HG02798 (cell line): ENCODE results near the gene FAM193B.
"Not testable (repeated sequence)": the region's sequence is repeated elsewhere in the genome, so short reads cannot be mapped to it uniquely, and the experiment has no call there.

Experiments
- ATAC-seq: cut with Tn5 transposase; IDR thresholded peaks from one replicate; pipeline ENCODE4 v1.9.1; 2021; ENCODE audit warnings: mild to moderate bottlenecking; ENCODE audit not compliant: unreplicated experiment, poor library complexity

The FAM193B gene

DNA sequence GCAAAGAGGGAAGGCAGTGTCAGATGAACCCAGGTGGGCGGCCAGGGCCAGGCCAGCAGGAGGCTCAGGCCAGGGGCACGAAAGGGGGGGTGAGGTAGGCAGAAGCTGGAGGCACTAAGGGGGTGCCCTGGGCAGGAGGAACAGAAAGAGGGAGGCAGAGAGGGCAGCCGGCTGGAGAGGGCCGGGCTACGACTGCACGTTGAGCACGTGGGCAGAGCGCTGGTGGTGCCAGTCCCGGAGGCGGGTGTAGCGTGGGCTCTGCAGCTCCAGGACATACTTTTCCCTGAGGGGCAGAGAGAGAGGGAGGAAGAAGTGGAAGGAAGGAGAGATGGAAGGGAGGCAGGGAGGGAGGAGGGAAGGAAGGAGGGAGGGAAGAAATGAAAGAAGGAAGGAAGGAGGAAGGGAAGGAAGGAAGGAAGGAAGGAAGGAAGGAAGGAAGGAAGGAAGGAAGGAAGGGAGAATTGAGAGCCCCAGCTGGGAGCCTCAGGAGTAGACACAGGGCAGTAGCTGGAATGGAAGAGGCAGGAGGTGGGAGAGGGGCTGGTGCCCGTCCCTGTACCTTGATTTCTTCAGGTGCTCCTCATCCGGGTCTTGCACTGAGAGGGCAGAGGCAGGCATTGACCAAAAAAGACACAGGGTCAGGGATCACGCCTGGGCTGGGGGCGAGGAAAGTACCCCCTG is 63.9 kb downstream of the FAM193B start:
- ATAC-seq, result no peak

DNA sequence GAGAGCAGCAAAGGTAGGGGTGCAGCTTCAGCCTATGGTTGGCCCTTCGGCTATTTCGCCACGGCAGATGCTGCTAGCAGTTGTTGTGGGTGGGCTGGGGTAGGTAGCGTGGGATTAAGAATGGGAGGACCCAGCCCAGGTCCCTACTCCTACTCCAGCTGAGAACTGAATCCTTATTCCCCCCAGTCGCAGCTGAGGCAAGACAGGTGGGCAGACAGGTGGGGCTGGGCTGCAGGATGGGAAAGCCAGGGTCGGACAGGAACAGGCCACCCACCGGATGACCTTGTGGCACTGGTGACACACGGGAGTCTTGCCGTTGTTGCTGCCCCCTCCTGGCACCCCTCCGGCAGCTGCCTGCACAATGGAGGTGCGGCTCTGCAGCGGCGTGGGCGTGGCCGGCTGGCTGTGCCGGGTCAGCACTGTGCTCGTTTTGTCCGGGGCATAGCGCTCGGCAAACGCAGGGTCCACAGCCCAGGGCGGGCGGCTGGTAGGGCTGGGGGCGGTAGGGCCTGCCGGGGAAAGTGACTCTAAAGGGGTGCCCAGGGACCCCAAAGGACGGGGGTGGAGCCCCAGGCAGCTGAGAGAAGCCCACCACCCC is 65.1 kb downstream of the FAM193B start:
- ATAC-seq, result no peak

DNA sequence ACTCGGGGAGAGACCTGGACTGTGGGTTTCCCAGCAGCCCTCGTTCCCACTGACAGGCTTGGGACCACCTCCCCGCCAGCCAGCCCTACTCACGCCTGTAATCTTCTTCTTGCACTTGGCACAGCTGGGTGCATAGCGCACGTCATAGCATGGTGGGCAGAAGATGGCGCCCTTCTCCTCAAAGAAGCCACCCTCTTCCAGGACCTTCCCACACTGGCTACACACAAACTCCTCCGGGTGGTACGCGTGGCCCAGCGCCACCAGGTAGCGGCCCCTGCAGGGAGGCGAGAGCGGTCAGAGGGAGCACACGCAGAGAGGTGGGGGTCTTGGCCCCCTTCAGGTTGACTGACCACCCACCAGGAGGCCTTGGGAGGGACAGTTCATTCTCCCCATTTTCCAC is 66.4 kb downstream of the FAM193B start:
- no peak for ATAC-seq

DNA sequence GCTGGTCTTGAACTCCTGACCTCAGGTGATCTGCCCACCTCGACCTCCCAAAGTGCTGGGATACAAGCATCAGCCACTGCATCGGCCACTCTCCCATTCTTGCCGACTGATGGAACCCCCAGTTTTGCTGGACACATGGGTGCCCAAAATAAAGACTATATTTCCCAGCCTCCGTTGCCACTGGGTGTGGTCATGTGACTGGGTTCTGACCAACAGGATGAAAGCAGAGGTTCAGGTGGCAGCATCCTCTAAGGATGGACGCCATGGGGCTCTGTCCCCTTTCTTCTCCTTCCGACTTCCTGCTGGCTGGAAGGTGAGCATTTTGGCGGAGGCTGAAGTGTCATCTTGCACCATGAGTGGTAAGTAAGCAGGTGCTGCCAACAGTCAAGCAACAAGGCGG is 67.2 kb downstream of the FAM193B start:
- no peak for ATAC-seq

DNA sequence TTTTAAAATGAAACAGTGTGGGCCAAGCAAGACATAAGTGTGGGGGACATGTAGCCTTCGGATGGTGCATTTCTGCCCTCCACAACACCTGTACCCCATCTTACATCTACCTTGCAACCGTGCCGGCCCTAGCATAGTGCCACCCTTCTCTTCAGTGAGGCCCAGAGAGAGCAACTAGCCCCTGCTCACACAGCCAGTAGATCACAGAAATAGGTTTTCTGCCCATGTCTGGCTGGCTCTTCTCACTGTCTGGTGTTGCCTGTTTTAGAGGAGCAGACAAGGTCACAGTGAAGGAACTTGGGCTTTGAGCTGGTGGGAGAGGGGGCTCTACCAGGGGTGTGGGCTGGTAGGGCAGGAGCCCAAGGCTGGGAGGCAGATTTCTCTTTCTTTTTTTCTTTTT is 68.1 kb downstream of the FAM193B start:
- ATAC-seq, result no peak

DNA sequence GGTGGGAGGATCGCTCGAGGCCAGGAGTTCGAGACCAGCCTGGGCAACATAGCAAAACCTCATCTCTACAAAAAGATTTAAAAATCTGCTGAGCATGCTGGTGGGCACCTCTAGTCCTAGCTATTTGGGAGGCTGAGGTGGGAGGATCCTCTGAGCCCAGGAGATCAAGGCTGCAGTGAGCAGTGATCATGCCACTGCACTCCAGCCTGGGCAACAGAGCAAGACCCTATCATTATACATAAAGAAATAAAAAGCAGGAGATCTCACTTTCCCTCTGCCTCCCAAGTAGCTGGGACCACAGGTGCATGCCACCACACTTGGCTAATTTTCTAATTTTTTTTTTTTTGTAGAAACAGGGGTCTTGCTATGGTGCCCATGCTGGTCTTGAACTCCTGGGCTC is 68.6 kb downstream of the FAM193B start:
- ATAC-seq, result not testable (repeated sequence)

DNA sequence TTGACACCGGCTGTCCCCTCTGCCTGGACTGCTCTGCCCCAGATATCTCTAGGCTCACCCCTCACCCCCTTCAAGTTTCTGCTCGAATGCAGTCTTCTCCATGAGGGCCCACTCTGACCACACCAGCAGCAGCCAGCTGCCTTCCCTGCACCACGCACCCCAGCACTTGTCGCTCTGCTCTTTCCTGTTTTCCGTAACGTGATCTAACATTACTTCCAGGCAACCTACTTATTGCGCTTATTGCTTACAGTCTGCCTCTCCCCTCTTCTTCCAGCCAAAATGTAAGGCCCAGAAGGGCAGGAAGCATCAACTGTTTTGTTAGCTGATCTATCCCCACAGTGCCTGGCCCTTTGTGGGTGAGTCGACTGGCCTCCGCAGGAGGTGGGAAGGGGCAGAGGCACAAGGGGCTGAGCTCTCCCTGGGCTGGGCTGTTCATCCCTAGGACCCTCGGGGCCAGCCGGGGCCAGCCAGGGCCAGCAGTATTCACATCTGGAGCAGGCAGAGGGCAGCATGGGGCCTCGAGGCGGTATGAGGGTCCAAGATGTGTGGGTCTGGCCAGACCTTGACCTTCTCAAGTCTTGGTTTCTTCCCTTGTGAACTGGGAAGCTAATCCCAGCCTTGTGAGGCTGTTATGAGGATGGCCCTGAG is 69.3 kb downstream of the FAM193B start:
- no peak for ATAC-seq

DNA sequence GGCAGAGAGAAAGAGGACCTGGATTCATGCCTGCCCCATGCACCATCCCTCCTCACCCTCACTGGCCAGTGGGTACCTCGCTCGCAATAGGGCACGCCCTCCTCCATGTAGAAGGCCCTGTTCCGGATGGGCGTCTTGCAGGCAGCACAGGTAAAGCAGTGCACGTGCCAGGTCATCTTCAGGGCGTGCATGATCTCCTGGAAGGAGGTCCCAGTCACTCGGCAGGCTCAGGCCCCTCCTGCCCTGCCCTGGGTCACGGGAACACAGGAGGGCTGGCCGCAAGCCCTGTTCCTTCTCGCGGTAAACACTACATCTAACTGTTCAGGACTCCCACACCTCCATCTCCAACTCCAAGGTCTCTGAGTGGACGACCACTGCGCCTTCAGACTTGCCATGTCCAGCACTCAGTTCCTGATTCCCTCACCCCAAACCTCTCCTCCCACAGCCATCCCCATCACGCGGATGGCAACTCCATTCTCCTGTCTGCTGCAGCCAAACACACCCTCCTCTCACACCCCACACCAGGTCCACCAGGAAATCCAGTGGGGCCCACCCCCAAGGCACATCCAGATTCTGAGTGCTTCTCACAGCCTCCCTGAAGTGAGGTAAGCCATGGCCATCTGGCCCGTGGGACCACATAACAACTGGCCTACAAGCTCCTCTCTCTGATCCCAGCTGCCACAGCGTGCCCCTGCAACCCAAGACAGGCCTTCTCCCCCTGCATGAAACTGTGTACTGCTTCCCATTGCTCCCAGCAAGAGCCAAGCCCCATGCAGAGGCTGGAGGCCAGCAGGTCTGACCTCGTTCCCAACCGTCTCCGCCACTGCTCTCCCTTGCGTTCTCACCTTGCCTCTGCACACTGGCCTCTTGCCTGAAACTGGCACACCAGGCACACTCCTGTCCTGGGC is 70.1 kb downstream of the FAM193B start:
- ATAC-seq, result no peak

DNA sequence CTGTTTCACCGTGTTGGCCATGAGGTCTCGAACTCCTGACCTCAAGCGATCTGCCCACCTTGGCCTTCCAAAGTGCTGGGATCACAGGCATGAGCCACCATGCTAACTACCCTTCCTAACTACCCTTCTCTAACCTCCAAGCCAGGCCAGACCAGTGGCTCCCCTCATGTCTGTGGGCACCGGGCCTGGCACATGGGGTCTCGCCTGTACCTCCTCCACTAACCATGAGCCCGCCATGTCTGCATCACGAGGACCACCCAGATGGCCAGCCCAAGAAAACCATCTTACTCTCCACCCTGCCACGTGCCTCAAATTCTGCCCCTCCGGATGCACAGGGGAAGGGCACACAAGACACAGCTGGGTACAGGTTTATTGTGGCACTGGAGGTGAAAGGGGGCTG is 71.3 kb downstream of the FAM193B start:
- no peak for ATAC-seq

DNA sequence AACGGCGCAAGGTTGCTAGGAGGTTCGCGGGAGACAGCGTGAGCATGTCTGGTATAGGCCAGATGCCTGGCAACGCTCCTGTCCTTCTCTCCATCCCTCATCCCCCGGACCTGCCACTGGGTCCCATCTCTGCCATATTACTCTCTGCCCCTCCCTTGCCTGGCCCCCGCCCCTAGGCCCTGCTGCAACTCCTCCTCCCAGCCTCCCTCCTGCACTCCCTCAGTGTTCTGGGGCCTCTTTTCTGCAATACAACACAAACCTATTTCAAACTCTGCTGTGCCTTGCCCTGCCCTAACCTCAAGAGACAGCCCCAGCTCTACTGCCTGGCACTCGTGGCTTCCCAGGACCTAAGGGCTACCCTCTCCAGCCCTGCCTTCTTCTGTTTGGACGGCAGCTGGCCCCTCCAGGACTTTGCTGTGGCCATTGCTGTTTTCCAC is 72.0 kb downstream of the FAM193B start:
- no peak for ATAC-seq

DNA sequence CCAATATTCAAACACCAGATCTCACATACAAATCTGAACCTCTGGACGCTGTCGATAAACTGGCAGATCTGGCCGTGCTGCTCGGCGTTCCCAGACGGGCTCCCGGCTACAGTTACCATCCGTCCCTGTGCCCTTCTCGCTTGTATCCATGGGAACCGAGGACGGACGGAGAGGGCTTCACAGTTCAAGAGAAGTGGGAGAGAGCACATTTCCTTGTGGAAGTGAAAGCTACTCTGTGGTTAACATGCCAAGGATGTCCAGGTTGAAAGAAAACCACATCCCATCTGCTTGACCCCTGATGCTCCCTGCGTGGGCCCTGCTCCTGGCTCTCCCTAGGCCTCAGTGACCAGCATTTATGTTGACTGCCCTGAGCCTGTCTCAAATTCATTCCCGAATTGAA is 74.6 kb downstream of the FAM193B start:
- ATAC-seq, result no peak

DNA sequence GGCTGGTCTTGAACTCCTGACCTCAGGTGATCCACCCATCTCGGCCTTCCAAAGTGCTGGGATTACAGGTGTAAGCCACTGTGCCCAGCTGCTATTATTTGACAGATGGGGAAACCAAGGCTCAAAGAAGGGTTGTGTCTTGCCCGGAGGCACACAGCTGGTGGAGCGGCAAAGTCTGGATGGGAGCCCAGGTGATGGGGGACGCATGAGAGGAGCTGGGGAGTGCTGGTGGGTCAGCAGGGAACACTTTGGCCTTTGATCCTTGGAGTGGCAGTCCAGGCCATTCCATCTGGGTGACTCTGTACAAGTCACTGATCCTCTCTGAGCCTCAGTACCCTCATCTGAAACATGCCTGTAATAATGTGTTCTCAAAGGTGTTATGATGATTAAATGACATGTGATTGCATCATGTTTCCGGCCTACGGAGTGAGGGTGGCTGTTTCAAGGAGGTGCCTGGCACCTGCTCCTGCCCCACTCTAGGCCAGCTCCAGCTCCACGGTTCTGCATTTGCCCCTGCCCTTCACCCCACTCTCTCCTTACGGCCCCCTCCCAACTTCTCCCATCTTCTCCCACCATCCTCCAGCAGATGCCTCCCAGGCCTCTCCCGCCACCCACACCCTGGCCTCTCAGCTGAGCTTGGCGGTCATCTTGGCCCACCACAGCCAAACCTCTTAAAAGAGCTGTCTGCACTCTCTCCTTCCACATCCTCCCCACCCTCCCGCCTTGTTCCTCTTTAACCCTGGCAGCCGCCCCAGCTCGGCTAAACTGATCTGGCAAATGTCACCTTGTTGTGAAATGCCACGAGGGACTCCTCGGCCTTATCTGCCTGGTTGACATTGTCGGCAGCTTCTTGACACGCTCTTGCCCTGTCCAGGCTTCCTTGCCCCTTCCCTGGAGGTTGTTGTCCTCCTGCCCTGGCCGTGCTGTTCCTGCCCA is 75.4 kb downstream of the FAM193B start:
- ATAC-seq, result no peak

DNA sequence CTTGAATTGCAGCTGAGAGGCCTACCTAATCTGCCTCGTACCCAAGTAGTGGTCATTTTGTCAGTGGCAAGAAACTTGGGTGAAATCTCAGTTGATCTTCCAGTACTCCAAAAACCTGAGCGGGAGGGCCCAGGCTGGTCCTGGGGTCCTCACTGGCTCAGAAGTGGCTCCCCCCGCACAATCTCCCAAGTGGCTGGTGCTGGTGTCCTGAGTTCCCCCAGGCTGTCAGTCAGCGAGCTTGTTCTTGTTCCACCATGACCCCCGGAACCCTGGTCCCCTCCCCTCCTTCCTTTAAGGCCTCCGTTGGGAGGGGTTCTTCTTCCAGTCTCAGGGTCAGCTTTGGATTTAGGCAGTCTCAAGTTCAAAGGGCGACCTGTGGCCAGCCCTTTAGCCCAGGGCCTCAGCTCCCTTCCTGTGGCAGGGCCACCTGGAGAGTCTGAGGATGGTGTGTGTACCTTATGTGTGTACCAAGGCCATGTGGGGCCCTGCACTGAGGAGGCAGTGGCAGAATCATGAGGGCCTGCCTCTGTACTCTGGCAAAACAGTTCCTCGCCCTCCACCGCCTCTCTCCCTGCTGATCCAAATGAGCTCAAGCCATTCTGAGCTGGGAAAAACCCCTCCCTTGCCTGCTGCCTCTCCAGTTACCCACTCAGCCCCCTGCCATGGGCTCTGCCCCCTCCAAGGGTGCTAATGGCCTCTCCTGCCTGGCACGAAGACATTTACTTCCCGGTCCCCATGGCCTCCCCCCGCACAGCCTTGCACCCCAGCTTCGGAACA is 76.5 kb downstream of the FAM193B start:
- no peak for ATAC-seq

DNA sequence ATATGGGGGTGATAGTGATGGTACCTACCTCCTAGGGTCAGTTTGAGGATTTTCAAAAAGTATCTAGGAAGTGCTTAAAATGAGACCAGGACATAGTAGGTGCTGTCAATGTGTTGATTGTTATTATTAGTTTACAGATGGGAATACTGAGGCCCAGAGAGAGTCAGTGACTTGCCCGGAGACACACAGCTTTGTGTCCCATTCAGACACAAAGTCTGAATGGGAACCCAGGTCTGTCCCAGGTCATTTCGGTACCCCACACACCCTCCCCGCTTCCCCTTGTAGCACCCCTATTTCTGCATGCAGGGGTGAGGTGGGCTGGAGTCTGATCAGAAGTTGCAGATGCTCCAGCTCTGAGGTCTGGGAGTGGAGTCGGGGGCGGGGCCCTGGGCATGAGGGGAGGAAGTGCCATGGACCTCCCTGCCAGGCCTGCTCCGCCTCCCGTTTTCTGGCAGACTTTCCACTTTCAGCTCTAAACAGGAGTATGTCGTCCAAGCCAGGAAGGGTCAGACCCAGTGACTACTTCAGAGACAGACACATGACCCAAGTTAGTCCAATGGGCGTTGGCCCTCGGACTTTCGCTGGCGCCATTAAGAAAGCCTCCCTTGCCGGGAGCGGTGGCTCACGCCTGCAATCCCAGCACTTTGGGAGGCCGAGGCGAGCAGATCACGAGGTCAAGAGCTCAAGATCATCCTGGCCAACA is 77.7 kb downstream of the FAM193B start:
- ATAC-seq, result no peak

DNA sequence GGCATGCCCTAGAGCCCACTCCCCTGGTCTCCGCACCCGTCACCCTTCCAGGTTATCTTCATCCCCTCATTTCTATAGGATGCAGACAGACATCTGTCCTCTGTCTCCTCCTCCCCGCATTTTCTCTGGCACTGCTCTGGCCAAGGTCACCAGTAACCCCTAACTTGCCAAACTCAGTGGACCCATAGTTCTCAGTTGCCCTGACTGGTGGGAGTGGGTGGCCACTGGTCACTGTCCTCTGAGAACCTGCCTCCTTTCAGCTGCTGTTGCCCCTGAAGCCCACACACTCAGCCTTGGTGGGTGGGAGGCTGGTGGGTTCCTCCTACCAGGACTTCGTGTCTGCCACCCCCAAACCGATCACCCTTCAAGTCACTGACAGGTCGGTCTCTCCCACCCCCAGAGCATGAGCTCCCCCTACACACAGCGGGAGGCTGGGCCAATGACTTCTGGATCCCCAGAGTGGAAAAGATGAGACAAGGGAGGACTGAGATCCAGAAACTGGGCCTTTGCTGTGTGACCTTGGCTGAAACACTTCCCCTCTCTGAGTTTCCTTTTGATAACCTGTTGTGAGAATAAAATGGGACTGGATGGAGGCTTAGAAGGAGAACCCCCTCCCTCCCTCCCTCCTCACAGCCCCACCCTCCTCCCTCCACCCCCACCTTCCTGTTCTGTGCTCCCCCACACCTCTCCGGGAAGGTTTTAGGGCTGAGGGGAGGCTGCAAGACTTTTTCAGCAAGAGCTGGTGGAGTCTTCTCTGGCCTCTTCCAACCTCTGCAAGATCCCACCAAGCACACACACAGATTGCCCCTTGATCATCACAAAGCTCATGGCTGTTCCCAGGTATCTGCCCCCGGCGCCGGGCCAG is 78.6 kb downstream of the FAM193B start:
- ATAC-seq, result no peak

DNA sequence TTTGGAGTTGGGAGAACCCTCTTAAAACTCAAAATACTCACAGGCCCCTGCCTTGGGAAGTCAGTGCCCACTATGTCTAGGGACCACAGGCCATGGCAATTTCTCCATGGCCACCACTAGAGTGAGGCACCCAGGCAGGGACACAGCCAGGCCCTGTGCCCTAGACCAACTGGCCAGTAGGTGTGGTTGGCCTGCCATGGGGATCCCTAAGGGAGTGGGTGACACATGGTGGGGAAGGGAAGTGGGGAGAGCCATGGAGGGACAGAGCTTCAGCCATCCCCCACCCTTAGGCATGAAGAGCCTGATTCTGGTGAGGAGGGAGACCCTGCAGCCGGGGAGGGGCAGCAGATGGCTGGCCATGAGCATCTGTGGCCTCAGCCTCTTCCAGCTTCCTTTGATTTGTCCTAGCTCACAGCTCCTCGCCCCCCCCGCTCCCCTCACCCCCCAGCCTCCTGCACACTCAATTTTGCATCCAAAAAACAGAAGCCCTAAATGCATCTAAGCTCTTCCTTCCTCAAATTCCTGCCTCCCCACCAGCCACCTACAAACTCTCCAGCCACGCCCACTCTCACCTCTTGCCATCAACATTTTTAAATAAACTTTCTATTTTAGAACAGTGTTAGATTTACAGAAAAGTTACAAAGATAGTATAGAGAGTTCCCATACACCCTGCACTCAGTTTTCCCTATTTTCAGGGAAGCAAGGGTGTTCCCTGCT is 79.4 kb downstream of the FAM193B start:
- ATAC-seq, result no peak

DNA sequence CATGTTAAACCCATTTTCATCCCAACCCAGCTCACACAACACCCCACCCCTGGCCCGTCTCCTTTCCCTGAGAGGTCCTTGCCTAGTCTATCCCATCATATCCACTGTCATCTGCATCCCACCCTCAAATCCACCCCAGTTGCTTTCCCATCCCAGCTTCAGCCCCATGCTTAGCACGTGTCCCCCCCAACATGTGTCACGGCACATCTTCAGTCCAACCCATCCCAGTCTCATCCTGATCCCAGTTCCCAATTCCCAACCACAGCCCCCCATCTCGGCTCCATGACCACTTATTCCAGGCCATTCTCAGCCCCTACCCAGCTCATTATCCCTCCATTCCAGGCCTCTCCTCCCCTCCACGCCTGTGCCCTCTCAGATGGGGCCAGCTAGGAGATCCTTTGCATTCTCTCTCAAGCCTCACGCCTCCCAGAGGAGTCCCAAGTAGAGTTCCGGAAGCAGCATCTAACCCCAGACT is 80.3 kb downstream of the FAM193B start:
- no peak for ATAC-seq
